Lung (tissue), 12 donors: ENCODE data around the gene ACTA2. TPM values are rescaled to one million over a fixed set of nuclear protein-coding genes. Genes with fewer than 3 reads are reported as not detected.

Source experiments
- ATAC-seq: fragments of 200-7000 bp; cut with Tn5 transposase; one replicate; pipeline ENCODE4 v1.9.1; 2020; ENCODE audit warnings: moderate number of reproducible peaks; ENCODE audit not compliant: insufficient read depth, low FRiP score
- DNase-seq, 3 donors: peaks; one replicate each; pipeline ENCODE4 v3.0.0-alpha.2; 2013 to 2017
- H3K27ac ChIP-seq, 2 donors: one replicate each; pipeline ENCODE4 v1.5.1; 2013; ENCODE audit warnings: mild to moderate bottlenecking in 2 of 2, moderate library complexity in 2 of 2, control low read depth in 1 of 2, inconsistent platforms in 1 of 2, low read depth in 1 of 2, low read length in 1 of 2
- H3K27me3 ChIP-seq, 3 donors: one replicate each; pipeline ENCODE4 v1.5.1; 2013; ENCODE audit warnings: low read length in 2 of 3; ENCODE audit not compliant: control insufficient read depth in 3 of 3, insufficient read depth in 3 of 3
- H3K36me3 ChIP-seq, 4 donors: one replicate each; pipeline ENCODE4 v1.5.1; 2013; ENCODE audit warnings: low read length in 4 of 4, mild to moderate bottlenecking in 1 of 4, moderate library complexity in 1 of 4; ENCODE audit not compliant: control insufficient read depth in 4 of 4, insufficient read depth in 4 of 4
- H3K4me1 ChIP-seq, 5 donors: one replicate each; pipeline ENCODE4 v1.5.1; 2013; ENCODE audit warnings: low read length in 5 of 5, mild to moderate bottlenecking in 2 of 5, moderate library complexity in 1 of 5; ENCODE audit not compliant: control insufficient read depth in 5 of 5, insufficient read depth in 5 of 5
- H3K4me3 ChIP-seq: one replicate; pipeline ENCODE4 v1.5.1; 2013; ENCODE audit warnings: mild to moderate bottlenecking, control low read depth, moderate library complexity
- H3K9ac ChIP-seq, 2 donors: one replicate each; pipeline ENCODE4 v1.5.1; 2013; ENCODE audit warnings: low read length in 2 of 2, control low read depth in 1 of 2; ENCODE audit not compliant: insufficient read depth in 1 of 2
- H3K9me3 ChIP-seq, 4 donors: one replicate each; pipeline ENCODE4 v1.5.1; 2013; ENCODE audit warnings: low read length in 3 of 4, mild to moderate bottlenecking in 1 of 4, moderate library complexity in 1 of 4; ENCODE audit not compliant: control insufficient read depth in 4 of 4, insufficient read depth in 3 of 4
- CTCF ChIP-seq: IDR thresholded peaks from 2 replicates; pipeline ENCODE4 v1.5.1; 2012; ENCODE audit warnings: mild to moderate bottlenecking; ENCODE audit errors: control extremely low read depth, extremely low read depth
- WGBS, 2 donors: extraction: QIAGEN DNeasy Blood & Tissue Kit; methylation state at CpG; one replicate each; pipeline ENCODE4 v1.1.7; 2013; 5-methylcytosine and 5-hydroxymethylcytosine counted together
- polyA plus RNA-seq, 2 donors: library from polyadenylated mRNA; stranded (reverse); fragments of 200-250 nt; gene quantifications; one replicate each; pipeline ENCODE4 v1.2.1, GENCODE V29; 2013
- total RNA-seq, 2 donors: library from RNA; depleted of rRNA in 1 of 2; stranded (reverse); fragments of >200 nt in 1 of 2; gene quantifications; one replicate each; pipeline ENCODE4 v1.2.1, GENCODE V29; 2014 to 2021
- donor health status: control.
- donor health status: control.
- donor health status: Bipolar disorder and iron deficiency.
- donor health status: healthy.
- donor health status: DM: yes; HTN: yes; CAD: no.

Gene ACTA2
- total and polyA plus RNA-seq, 4 donors: 186 to 485 (median 249) TPM

GRCh38 chr10:88975377-88975720 lies 22.8 kb upstream of the ACTA2 start:
- H3K27me3 ChIP-seq: no peaks in the 10 kb centered on the region
- whole genome bisulfite sequencing, 2 donors: 44 to 63% methylated on average over 3 of the region's 3 CpGs
- TF ChIP-seq CTCF: no peak
- ATAC-seq (no peak), DNase-seq (no peak)
- H3K9ac ChIP-seq: peak overlapping the region in 1 of 2 donors; percentile 82
- no peaks in the 10 kb centered on the region for H3K9me3 ChIP-seq
- no peaks in the 10 kb centered on the region for H3K36me3 ChIP-seq
- H3K4me1 ChIP-seq: peaks cover 2 to 36% (median 4%) of the 10 kb centered on the region in 5 donors
- no peak overlapping the region for H3K4me3 ChIP-seq
- no peak overlapping the region for H3K27ac ChIP-seq

GRCh38 chr10:88974446-88975376 lies 22.1 kb upstream of the ACTA2 start:
- H3K4me1 ChIP-seq: peaks cover 0 to 40% (median 4%) of the 10 kb centered on the region in 5 donors
- no peaks in the 10 kb centered on the region for H3K27me3 ChIP-seq
- H3K27ac ChIP-seq: no peak overlapping the region
- peak overlapping the region in 1 of 2 donors; percentile 82 for H3K9ac ChIP-seq
- ATAC-seq (no peak), DNase-seq (peak in 2 of 3 donors; percentile 71 to 80)
- WGBS, 2 donors: 15 to 19% methylated on average over 7 of the region's 7 CpGs
- no peaks in the 10 kb centered on the region for H3K9me3 ChIP-seq
- no peak for TF ChIP-seq CTCF
- H3K36me3 ChIP-seq: no peaks in the 10 kb centered on the region
- no peak overlapping the region for H3K4me3 ChIP-seq

GRCh38 chr10:88974012-88974411 lies 21.4 kb upstream of the ACTA2 start:
- no peak overlapping the region for H3K4me3 ChIP-seq
- DNase-seq: no peak
- H3K9ac ChIP-seq: no peak overlapping the region
- peaks cover 0 to 34% (median 3%) of the 10 kb centered on the region in 5 donors for H3K4me1 ChIP-seq
- TF ChIP-seq CTCF: no peak
- WGBS, 2 donors: 85 to 89% methylated on average over 3 of the region's 3 CpGs
- no peak for ATAC-seq
- no peaks in the 10 kb centered on the region for H3K27me3 ChIP-seq
- peak overlapping the region in 1 of 2 donors; percentile 22 for H3K27ac ChIP-seq
- H3K9me3 ChIP-seq: no peaks in the 10 kb centered on the region
- H3K36me3 ChIP-seq: no peaks in the 10 kb centered on the region
